Esophagus squamous epithelium (tissue), 5 donors: Measurements from ENCODE around the gene TIMM21. TPM values are rescaled to one million over a fixed set of nuclear protein-coding genes. Genes with fewer than 3 reads are reported as not detected.

ENCODE experiments used
- DNase-seq: peaks from one replicate; lab custom pipeline; 2025; lab: John Stamatoyannopoulos, UW
- H3K27ac ChIP-seq, 4 donors: fragments of 200-600 bp; sonication (generic); one replicate each; pipeline ENCODE4 v1.5.1; 2016 to 2019; ENCODE audit warnings: mild to moderate bottlenecking in 1 of 4
- H3K27me3 ChIP-seq, 4 donors: fragments of 200-600 bp; sonication (generic); 1 replicate in 3 of 4; 2 replicates in 1 of 4; pipeline versions ENCODE4 v1.5.1 to v1.6.0; 2017 to 2021; ENCODE audit warnings: antibody characterized with exemption in 1 of 4
- H3K36me3 ChIP-seq, 3 donors: fragments of 200-600 bp; sonication (generic); one replicate each; pipeline ENCODE4 v1.5.1; 2016 to 2019
- H3K4me1 ChIP-seq, 3 donors: fragments of 200-600 bp; sonication (generic); one replicate each; pipeline ENCODE4 v1.5.1; 2017 to 2019
- H3K4me3 ChIP-seq, 4 donors: fragments of 200-600 bp; sonication (generic); 1 replicate in 3 of 4; 2 replicates in 1 of 4; pipeline ENCODE4 v1.5.1; 2016 to 2019; ENCODE audit warnings: mild to moderate bottlenecking in 2 of 4, moderate library complexity in 1 of 4
- H3K9me3 ChIP-seq, 3 donors: fragments of 200-600 bp; sonication (generic); one replicate each; pipeline ENCODE4 v1.5.1; 2016 to 2019
- CTCF ChIP-seq, 6 experiments: fragments of 450-650 bp in 4 of 6; fragments of 200-600 bp in 2 of 6; sonication (generic) in 2 of 6; IDR thresholded peaks; one replicate each; pipeline ENCODE4 v1.5.1; 2016 to 2019; ENCODE audit warnings: antibody characterized with exemption in 6 of 6, mild to moderate bottlenecking in 4 of 6, moderate library complexity in 4 of 6
- POLR2A ChIP-seq, 4 donors: fragments of 450-650 bp; IDR thresholded peaks; one replicate each; pipeline ENCODE4 v1.6.1; 2017; ENCODE audit warnings: antibody characterized with exemption in 4 of 4, mild to moderate bottlenecking in 4 of 4, moderate library complexity in 3 of 4
- WGBS, 2 donors: methylation state at CpG; one replicate each; pipeline ENCODE4 v1.1.5; 2018; 5-methylcytosine and 5-hydroxymethylcytosine counted together
- intact Hi-C: fragments of 100-400 bp; cut with DNase I; formaldehyde crosslinking; loops from one replicate; pipeline ENCODE4 v1.15.0; 2022
- total RNA-seq, 4 donors: library from RNA; depleted of rRNA; stranded (reverse); fragments of >200 nt; gene quantifications; one replicate each; pipeline ENCODE4 v1.1.0, GENCODE V29; 2016
- donor health status: DM: yes; HTN: yes; CAD: no.

The TIMM21 gene
- total RNA-seq, 4 donors from 2014 or later, result 26.2 to 53.6 (median 31.2) TPM

GRCh38 chr18:74190086-74190485 lies 41.8 kb downstream of the TIMM21 start:
- WGBS, 2 donors, result 47 to 70% methylated on average over 4 of the region's 4 CpGs
- Histone ChIP-seq H3K9me3 (no peaks in the 10 kb centered on the region), H3K4me1 (peaks cover 0 to 7% (median 0%) of the 10 kb centered on the region in 3 donors), H3K27ac (no peak overlapping the region), H3K27me3 (peaks cover 0 to 18% (median 0%) of the 10 kb centered on the region in 4 donors), H3K36me3 (no peaks in the 10 kb centered on the region), H3K4me3 (no peak overlapping the region)
- intact Hi-C loops, result no loop called here
- no peak for DNase-seq
- no peak for TF ChIP-seq POLR2A (IDR thresholded peaks at IDR 0.05)
- TF ChIP-seq CTCF (IDR thresholded peaks at IDR 0.05), result no peak

DNA sequence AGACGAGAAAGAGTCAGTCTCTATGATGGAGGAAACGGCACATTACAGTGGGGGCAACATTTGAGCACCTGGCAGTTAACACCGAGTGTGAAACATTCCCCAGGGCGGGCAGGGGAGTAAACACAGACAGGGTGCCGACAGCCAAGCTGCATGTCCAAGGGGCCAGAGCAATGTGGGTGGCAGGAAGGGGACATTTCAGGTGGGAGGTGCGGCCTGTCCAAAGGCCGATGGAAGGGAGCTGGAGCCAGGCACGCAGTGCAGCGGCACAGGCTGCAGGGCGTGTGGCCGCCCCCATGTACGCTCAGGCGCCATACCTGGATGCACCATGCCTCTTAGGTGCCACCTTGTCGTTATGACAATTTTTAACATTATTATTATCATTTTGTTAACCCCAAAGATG lies 43.3 kb downstream of the TIMM21 start:
- no peak overlapping the region for H3K4me3 ChIP-seq
- peaks cover 0 to 16% (median 0%) of the 10 kb centered on the region in 4 donors for H3K27me3 ChIP-seq
- no peak for DNase-seq
- no peak overlapping the region for H3K27ac ChIP-seq
- intact Hi-C loops, result no loop called here
- H3K36me3 ChIP-seq, result no peaks in the 10 kb centered on the region
- H3K9me3 ChIP-seq, result no peaks in the 10 kb centered on the region
- peaks cover 0 to 14% (median 0%) of the 10 kb centered on the region in 3 donors for H3K4me1 ChIP-seq
- WGBS, 2 donors, result 84 to 96% methylated on average over 13 to 14 of the region's 14 CpGs
- TF ChIP-seq CTCF (IDR thresholded peaks at IDR 0.05), result no peak

- TF ChIP-seq POLR2A (IDR thresholded peaks at IDR 0.05), result no peak
- TF ChIP-seq CTCF (IDR thresholded peaks at IDR 0.05), result no peak
- Histone ChIP-seq H3K27me3 (peaks cover 0 to 16% (median 0%) of the 10 kb centered on the region in 4 donors), H3K4me1 (peaks cover 0 to 15% (median 0%) of the 10 kb centered on the region in 3 donors), H3K9me3 (no peaks in the 10 kb centered on the region), H3K27ac (no peak overlapping the region), H3K36me3 (no peaks in the 10 kb centered on the region), H3K4me3 (no peak overlapping the region)
- intact Hi-C loops, result no loop called here
- WGBS, 2 donors, result 67 to 75% methylated on average over 2 to 3 of the region's 3 CpGs
- no peak for DNase-seq
Measured at GRCh38 chr18:74194691-74195090, 46.4 kb downstream of the TIMM21 start.

GRCh38 chr18:74196220-74197119 lies 48.1 kb downstream of the TIMM21 start:
- H3K27me3 ChIP-seq, result peaks cover 0 to 16% (median 0%) of the 10 kb centered on the region in 4 donors
- TF ChIP-seq POLR2A (IDR thresholded peaks at IDR 0.05) (no peak), CTCF (IDR thresholded peaks at IDR 0.05) (peak; percentile 75 to 97 (median 93))
- H3K27ac ChIP-seq, result no peak overlapping the region
- 3 to 5% methylated on average over 9 of the region's 9 CpGs for WGBS, 2 donors
- DNase-seq, result no peak
- peak overlapping the region in 3 of 4 donors; percentile 16 to 42 (median 26) for H3K4me3 ChIP-seq
- no peaks in the 10 kb centered on the region for H3K36me3 ChIP-seq
- peaks cover 0 to 14% (median 0%) of the 10 kb centered on the region in 3 donors for H3K4me1 ChIP-seq
- intact Hi-C loops, result loop anchor here (2.0 kb wide), 1 partner anchor 146 kb away; no protein-coding TSS in a partner anchor
- no peaks in the 10 kb centered on the region for H3K9me3 ChIP-seq
